Esophagus muscularis mucosa (tissue), 4 donors: Measurements from ENCODE around the gene RAF1. TPM values are rescaled to one million over a fixed set of nuclear protein-coding genes. Genes with fewer than 3 reads are reported as not detected.
A peak's percentile ranks its signal among the peaks of the same experiment; 100 is the strongest.

Experiments used
- DNase-seq: peaks from one replicate; pipeline ENCODE4 v3.0.0-alpha.2; 2017; ENCODE audit errors: extremely low spot score
- H3K27ac ChIP-seq, 4 donors: fragments of 200-600 bp; sonication (generic); replicated peaks in 1 of 4; 1 replicate in 3 of 4; 2 replicates in 1 of 4; pipeline ENCODE4 v1.5.1; 2016 to 2019; ENCODE audit warnings: mild to moderate bottlenecking in 1 of 4
- H3K27me3 ChIP-seq, 4 donors: fragments of 200-600 bp; sonication (generic); one replicate each; pipeline versions ENCODE4 v1.5.1 to v1.6.0; 2016 to 2019
- H3K36me3 ChIP-seq, 4 donors: fragments of 200-600 bp; sonication (generic); one replicate each; pipeline ENCODE4 v1.5.1; 2016 to 2019
- H3K4me1 ChIP-seq, 4 donors: fragments of 200-600 bp; sonication (generic); one replicate each; pipeline ENCODE4 v1.5.1; 2016 to 2019
- H3K4me3 ChIP-seq, 4 donors: fragments of 200-600 bp; sonication (generic); 1 replicate in 2 of 4; 2 replicates in 2 of 4; pipeline ENCODE4 v1.5.1; 2016 to 2019; ENCODE audit warnings: mild to moderate bottlenecking in 4 of 4, moderate library complexity in 1 of 4
- H3K9me3 ChIP-seq, 4 donors: fragments of 200-600 bp; sonication (generic); 1 replicate in 3 of 4; 2 replicates in 1 of 4; pipeline ENCODE4 v1.5.1; 2016 to 2019
- CTCF ChIP-seq, 3 experiments: fragments of 200-600 bp in 2 of 3; fragments of 450-650 bp in 1 of 3; sonication (generic) in 2 of 3; IDR thresholded peaks; one replicate each; pipeline ENCODE4 v1.5.1; 2017 to 2019; ENCODE audit warnings: antibody characterized with exemption in 3 of 3, mild to moderate bottlenecking in 2 of 3, moderate library complexity in 1 of 3
- EP300 ChIP-seq: sonication (generic); formaldehyde crosslinking; IDR thresholded peaks from one replicate; pipeline ENCODE4 v1.6.1; 2017; ENCODE audit warnings: antibody characterized with exemption
- POLR2A ChIP-seq: fragments of 450-650 bp; IDR thresholded peaks from one replicate; pipeline ENCODE4 v1.6.1; 2017; ENCODE audit warnings: antibody characterized with exemption, moderate library complexity, mild to moderate bottlenecking, low read depth
- POLR2AphosphoS5 ChIP-seq, 2 donors: sonication (generic); formaldehyde crosslinking; IDR thresholded peaks; one replicate each; pipeline ENCODE4 v1.6.1; 2017; ENCODE audit warnings: antibody characterized with exemption in 2 of 2
- WGBS: methylation state at CpG from one replicate; pipeline ENCODE4 v1.1.5; 2018; 5-methylcytosine and 5-hydroxymethylcytosine counted together
- intact Hi-C: fragments of 100-400 bp; cut with DNase I; formaldehyde crosslinking; loops from one replicate; pipeline ENCODE4 v1.15.1; 2023
- total RNA-seq, 4 donors: library from RNA; depleted of rRNA; stranded (reverse); fragments of >200 nt; gene quantifications; one replicate each; pipeline versions ENCODE4 v1.1.0 to v1.2.1, GENCODE V29; 2016

The RAF1 gene
- total RNA-seq, 4 donors from 2014 or later = 113 to 153 (median 116) TPM

GRCh38 chr3:12689997-12690711 lies 26.2 kb upstream of the RAF1 start:
- 78% methylated on average over 11 of the region's 11 CpGs for WGBS
- intact Hi-C loops = no loop called here
- Histone ChIP-seq H3K9me3 (no peaks in the 10 kb centered on the region), H3K27ac (no peak overlapping the region), H3K27me3 (no peaks in the 10 kb centered on the region), H3K36me3 (no peaks in the 10 kb centered on the region), H3K4me3 (no peak overlapping the region), H3K4me1 (peaks cover 0 to 4% (median 0%) of the 10 kb centered on the region in 4 donors)
- no peak for TF ChIP-seq POLR2A
- no peak for TF ChIP-seq CTCF (IDR thresholded peaks at IDR 0.05)
- no peak for TF ChIP-seq EP300
- no peak for TF ChIP-seq POLR2AphosphoS5 (IDR thresholded peaks at IDR 0.05)
- no peak for DNase-seq

DNA sequence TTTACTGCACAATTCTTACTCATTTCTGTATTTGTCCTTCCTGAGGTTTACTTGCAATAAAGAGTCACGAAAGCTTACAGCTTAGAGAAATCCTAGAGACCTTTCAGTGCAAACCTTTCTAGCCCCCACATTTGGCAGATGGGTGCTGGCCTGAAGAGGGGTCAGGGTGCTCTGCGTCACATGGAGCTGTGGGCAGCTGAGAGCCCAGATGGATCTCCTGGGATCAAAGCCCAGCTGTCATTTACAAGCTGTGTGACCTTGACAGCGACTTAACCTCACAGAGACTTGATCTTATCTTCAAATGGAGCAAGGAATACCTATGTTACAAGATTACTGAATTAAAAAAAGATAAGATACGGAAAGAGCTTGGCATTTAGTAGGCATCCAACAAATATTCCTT lies 24.0 kb upstream of the RAF1 start:
- Histone ChIP-seq H3K4me1 (no peaks in the 10 kb centered on the region), H3K27me3 (no peaks in the 10 kb centered on the region), H3K27ac (no peak overlapping the region), H3K4me3 (no peak overlapping the region), H3K36me3 (no peaks in the 10 kb centered on the region), H3K9me3 (no peaks in the 10 kb centered on the region)
- DNase-seq = no peak
- TF ChIP-seq POLR2A (no peak), EP300 (no peak), POLR2AphosphoS5 (IDR thresholded peaks at IDR 0.05) (no peak), CTCF (IDR thresholded peaks at IDR 0.05) (no peak)
- intact Hi-C loops = no loop called here
- WGBS = 89% methylated on average over 4 of the region's 4 CpGs

- Histone ChIP-seq H3K4me1 (peaks cover 0 to 5% (median 0%) of the 10 kb centered on the region in 4 donors), H3K4me3 (no peak overlapping the region), H3K9me3 (no peaks in the 10 kb centered on the region), H3K27ac (no peak overlapping the region), H3K27me3 (no peaks in the 10 kb centered on the region), H3K36me3 (no peaks in the 10 kb centered on the region)
- DNase-seq = no peak
- WGBS = 93% methylated on average over 3 of the region's 3 CpGs
- intact Hi-C loops = no loop called here
- no peak for TF ChIP-seq POLR2AphosphoS5 (IDR thresholded peaks at IDR 0.05)
- TF ChIP-seq CTCF (IDR thresholded peaks at IDR 0.05) = no peak
- TF ChIP-seq EP300 = no peak
- TF ChIP-seq POLR2A = no peak
Observed at GRCh38 chr3:12686096-12686495, 22.2 kb upstream of the RAF1 start.

GRCh38 chr3:12681943-12682390 lies 18.1 kb upstream of the RAF1 start:
- intact Hi-C loops = no loop called here
- Histone ChIP-seq H3K27me3 (no peaks in the 10 kb centered on the region), H3K4me1 (peaks cover 0 to 5% (median 0%) of the 10 kb centered on the region in 4 donors), H3K27ac (peak overlapping the region in 1 of 4 donors; percentile 37), H3K9me3 (no peaks in the 10 kb centered on the region), H3K4me3 (no peak overlapping the region), H3K36me3 (no peaks in the 10 kb centered on the region)
- 73% methylated on average over 1 of the region's 1 CpG for WGBS
- no peak for DNase-seq
- TF ChIP-seq POLR2A (no peak), POLR2AphosphoS5 (IDR thresholded peaks at IDR 0.05) (no peak)

- intact Hi-C loops = no loop called here
- Histone ChIP-seq H3K9me3 (no peaks in the 10 kb centered on the region), H3K4me3 (no peak overlapping the region), H3K36me3 (no peaks in the 10 kb centered on the region), H3K27me3 (no peaks in the 10 kb centered on the region), H3K27ac (peak overlapping the region in 3 of 4 donors; percentile 23 to 45 (median 25)), H3K4me1 (peaks cover 0 to 5% (median 0%) of the 10 kb centered on the region in 4 donors)
- no peak for DNase-seq
- no peak for TF ChIP-seq EP300
- no peak for TF ChIP-seq POLR2AphosphoS5 (IDR thresholded peaks at IDR 0.05)
- TF ChIP-seq CTCF (IDR thresholded peaks at IDR 0.05) = no peak
- TF ChIP-seq POLR2A = no peak
- 91% methylated on average over 4 of the region's 4 CpGs for WGBS
Observed at GRCh38 chr3:12681089-12681942, 17.4 kb upstream of the RAF1 start.
